ENCODE results near the gene FAM78B.

The FAM78B gene

GRCh38 chr1:166167572-166167925, 748 bp upstream of the FAM78B start:
- H3K27me3 ChIP-seq (ENCODE audit: insufficient read depth, low read length), result no peaks in the 10 kb centered on the region
- H3K79me2 ChIP-seq (ENCODE audit: insufficient read depth, low read length), result no peaks in the 10 kb centered on the region
- H3K9ac ChIP-seq (ENCODE audit: low read length), result peak overlapping the region; percentile 18; the same call in 1 of the 2 replicates
- peak overlapping the region; percentile 55 for H3K4me3 ChIP-seq (ENCODE audit: low read depth, low read length, poor library complexity, severe bottlenecking)
- no peak overlapping the region for H2AFZ ChIP-seq (ENCODE audit: low read length)
- TF ChIP-seq CTCF (IDR thresholded peaks at IDR 0.05; ENCODE audit: low read length), result no peak
- H3K9me2 ChIP-seq (ENCODE audit: low read depth, low read length), result no peaks in the 10 kb centered on the region
- no peaks in the 10 kb centered on the region for H4K20me1 ChIP-seq (ENCODE audit: insufficient read depth, low read length)
- peaks cover 9% of the 10 kb centered on the region for H3K4me1 ChIP-seq (ENCODE audit: insufficient read depth, low read length, severe bottlenecking)
- no peaks in the 10 kb centered on the region for H3K9me3 ChIP-seq (ENCODE audit: low read length)
- H3K36me3 ChIP-seq (ENCODE audit: insufficient read depth, low read length), result no peaks in the 10 kb centered on the region
- no peak overlapping the region for H3K27ac ChIP-seq (ENCODE audit: low read depth, low read length, poor library complexity, severe bottlenecking)
- H3K4me2 ChIP-seq (ENCODE audit: low read length), result peak overlapping the region; percentile 51
- no peaks in the 10 kb centered on the region for H3F3A ChIP-seq (ENCODE audit: insufficient read depth, low read length)

- Histone ChIP-seq H3K4me2 (ENCODE audit: low read length) (peak overlapping the region; percentile 51; the same call in 1 of the 2 replicates), H2AFZ (ENCODE audit: low read length) (no peak overlapping the region)
Measured at GRCh38 chr1:166166329-166166697, 488 bp downstream of the FAM78B start.

GRCh38 chr1:166165661-166166328, 1.0 kb downstream of the FAM78B start:
- H3F3A ChIP-seq (ENCODE audit: insufficient read depth, low read length), result no peaks in the 10 kb centered on the region
- no peaks in the 10 kb centered on the region for H3K79me2 ChIP-seq (ENCODE audit: insufficient read depth, low read length)
- H3K9me3 ChIP-seq (ENCODE audit: low read length), result no peaks in the 10 kb centered on the region
- no peak overlapping the region for H3K27ac ChIP-seq (ENCODE audit: low read depth, low read length, poor library complexity, severe bottlenecking)
- no peaks in the 10 kb centered on the region for H4K20me1 ChIP-seq (ENCODE audit: insufficient read depth, low read length)
- H3K27me3 ChIP-seq (ENCODE audit: insufficient read depth, low read length), result no peaks in the 10 kb centered on the region
- H3K4me3 ChIP-seq (ENCODE audit: low read depth, low read length, poor library complexity, severe bottlenecking), result no peak overlapping the region
- no peaks in the 10 kb centered on the region for H3K9me2 ChIP-seq (ENCODE audit: low read depth, low read length)
- H2AFZ ChIP-seq (ENCODE audit: low read length), result no peak overlapping the region
- peaks cover 9% of the 10 kb centered on the region for H3K4me1 ChIP-seq (ENCODE audit: insufficient read depth, low read length, severe bottlenecking)
- H3K4me2 ChIP-seq (ENCODE audit: low read length), result no peak overlapping the region
- H3K9ac ChIP-seq (ENCODE audit: low read length), result no peak overlapping the region
- TF ChIP-seq EZH2 (IDR thresholded peaks at IDR 0.05; ENCODE audit: borderline replicate concordance, low read length), result no peak
- TF ChIP-seq CTCF (IDR thresholded peaks at IDR 0.05; ENCODE audit: low read length), result no peak
- H3K36me3 ChIP-seq (ENCODE audit: insufficient read depth, low read length), result no peaks in the 10 kb centered on the region

More at GRCh38 chr1:166166329-166166697, 488 bp downstream of the FAM78B start:
- no peak overlapping the region for H3K9ac ChIP-seq (ENCODE audit: low read length)
- H3K36me3 ChIP-seq (ENCODE audit: insufficient read depth, low read length), result no peaks in the 10 kb centered on the region
- no peaks in the 10 kb centered on the region for H3K9me2 ChIP-seq (ENCODE audit: low read depth, low read length)
- H3K27me3 ChIP-seq (ENCODE audit: insufficient read depth, low read length), result no peaks in the 10 kb centered on the region
- no peaks in the 10 kb centered on the region for H4K20me1 ChIP-seq (ENCODE audit: insufficient read depth, low read length)
- H3F3A ChIP-seq (ENCODE audit: insufficient read depth, low read length), result no peaks in the 10 kb centered on the region
- TF ChIP-seq CTCF (IDR thresholded peaks at IDR 0.05; ENCODE audit: low read length) (no peak), EZH2 (IDR thresholded peaks at IDR 0.05; ENCODE audit: borderline replicate concordance, low read length) (no peak)
- no peak overlapping the region for H3K27ac ChIP-seq (ENCODE audit: low read depth, low read length, poor library complexity, severe bottlenecking)
- peak overlapping the region; percentile 55 for H3K4me3 ChIP-seq (ENCODE audit: low read depth, low read length, poor library complexity, severe bottlenecking)
- H3K4me1 ChIP-seq (ENCODE audit: insufficient read depth, low read length, severe bottlenecking), result peaks cover 9% of the 10 kb centered on the region
- H3K9me3 ChIP-seq (ENCODE audit: low read length), result no peaks in the 10 kb centered on the region
- H3K79me2 ChIP-seq (ENCODE audit: insufficient read depth, low read length), result no peaks in the 10 kb centered on the region

Data from OCI-LY1 (cell line).